ENCODE results near the gene RNF40.

DNA sequence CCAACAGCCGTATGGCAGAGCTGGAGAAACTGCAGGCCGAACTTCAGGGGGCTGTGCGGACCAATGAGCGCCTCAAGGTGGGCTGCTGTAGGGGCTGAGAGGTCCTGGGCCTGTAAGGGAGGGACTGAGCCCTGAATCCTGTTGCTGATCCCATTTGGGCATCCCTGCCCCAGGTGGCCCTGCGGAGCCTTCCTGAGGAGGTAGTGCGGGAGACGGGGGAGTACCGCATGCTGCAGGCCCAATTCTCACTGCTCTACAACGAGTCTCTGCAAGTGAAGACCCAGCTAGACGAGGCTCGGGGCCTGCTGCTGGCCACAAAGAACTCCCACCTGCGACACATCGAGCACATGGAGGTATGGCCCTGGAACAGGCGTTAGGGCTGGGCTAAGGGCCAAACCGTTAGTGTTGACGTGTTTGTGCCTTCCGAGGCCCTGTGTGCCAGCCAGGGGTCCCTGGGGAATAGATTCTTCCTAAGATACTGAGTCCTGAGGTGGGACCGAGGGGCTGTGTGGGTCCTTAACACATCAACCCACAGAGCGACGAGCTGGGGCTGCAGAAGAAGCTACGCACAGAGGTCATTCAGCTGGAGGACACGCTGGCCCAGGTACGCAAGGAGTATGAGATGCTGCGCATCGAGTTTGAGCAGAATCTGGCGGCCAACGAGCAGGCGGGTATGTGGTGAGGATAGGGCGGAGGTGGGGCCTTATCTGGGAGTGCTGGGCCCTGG is 4.2 kb downstream of the RNF40 start:
- TF ChIP-seq, protein P1, sequence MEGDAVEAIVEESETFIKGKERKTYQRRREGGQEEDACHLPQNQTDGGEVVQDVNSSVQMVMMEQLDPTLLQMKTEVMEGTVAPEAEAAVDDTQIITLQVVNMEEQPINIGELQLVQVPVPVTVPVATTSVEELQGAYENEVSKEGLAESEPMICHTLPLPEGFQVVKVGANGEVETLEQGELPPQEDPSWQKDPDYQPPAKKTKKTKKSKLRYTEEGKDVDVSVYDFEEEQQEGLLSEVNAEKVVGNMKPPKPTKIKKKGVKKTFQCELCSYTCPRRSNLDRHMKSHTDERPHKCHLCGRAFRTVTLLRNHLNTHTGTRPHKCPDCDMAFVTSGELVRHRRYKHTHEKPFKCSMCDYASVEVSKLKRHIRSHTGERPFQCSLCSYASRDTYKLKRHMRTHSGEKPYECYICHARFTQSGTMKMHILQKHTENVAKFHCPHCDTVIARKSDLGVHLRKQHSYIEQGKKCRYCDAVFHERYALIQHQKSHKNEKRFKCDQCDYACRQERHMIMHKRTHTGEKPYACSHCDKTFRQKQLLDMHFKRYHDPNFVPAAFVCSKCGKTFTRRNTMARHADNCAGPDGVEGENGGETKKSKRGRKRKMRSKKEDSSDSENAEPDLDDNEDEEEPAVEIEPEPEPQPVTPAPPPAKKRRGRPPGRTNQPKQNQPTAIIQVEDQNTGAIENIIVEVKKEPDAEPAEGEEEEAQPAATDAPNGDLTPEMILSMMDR (IDR thresholded peaks at IDR 0.05; ENCODE audit: poor library complexity): no peak
- TF ChIP-seq EZH2phosphoT487 (IDR thresholded peaks at IDR 0.05; ENCODE audit: low read depth, severe bottlenecking, unreplicated experiment) (no peak), EZH2 (IDR thresholded peaks at IDR 0.05; ENCODE audit: borderline replicate concordance) (no peak)
